GM15510 (cell line): Measurements from ENCODE around the gene ADH1A.

Source experiments
- POLR2A ChIP-seq: IDR thresholded peaks from 3 replicates; pipeline ENCODE4 v1.6.1; 2011; ENCODE audit warnings: borderline replicate concordance; ENCODE audit not compliant: insufficient read length; ENCODE audit errors: extremely low read depth

ADH1A gene

DNA sequence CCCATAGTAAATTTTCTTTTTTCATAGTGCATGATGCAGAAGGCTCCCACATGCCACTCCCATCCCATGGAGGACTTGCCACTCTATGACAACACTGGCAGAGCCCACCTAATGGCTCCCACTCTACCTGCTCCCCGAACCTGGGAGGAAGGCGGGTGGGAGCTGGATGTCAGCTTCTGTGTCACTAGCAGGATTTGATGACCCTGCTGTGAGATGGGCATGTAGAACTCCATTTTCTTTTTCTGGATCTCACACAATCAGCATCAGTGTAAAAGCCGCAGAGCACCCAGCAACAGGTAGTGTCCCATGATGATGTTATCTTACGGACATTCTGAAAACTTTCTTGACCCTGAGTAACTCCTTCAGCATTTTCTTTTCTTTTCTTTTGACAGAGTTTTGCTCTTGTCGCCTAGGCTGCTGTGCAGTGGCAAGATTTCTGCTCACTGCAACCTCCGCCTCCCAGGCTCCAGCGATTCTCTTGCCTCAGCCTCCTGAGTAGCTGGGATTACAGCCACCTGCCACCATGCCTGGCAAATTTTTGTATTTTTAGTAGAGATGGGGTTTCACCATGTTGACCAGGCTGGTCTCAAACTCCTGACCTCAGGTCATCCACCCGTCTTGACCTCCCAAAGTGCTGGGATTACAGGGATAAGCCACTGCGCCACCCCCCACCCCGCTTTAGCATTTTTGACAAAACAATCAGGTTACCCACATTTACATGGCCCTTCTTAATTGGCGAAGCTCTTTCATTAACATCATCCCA lies 15.0 kb upstream of the ADH1A start:
- TF ChIP-seq POLR2A: no peak

DNA sequence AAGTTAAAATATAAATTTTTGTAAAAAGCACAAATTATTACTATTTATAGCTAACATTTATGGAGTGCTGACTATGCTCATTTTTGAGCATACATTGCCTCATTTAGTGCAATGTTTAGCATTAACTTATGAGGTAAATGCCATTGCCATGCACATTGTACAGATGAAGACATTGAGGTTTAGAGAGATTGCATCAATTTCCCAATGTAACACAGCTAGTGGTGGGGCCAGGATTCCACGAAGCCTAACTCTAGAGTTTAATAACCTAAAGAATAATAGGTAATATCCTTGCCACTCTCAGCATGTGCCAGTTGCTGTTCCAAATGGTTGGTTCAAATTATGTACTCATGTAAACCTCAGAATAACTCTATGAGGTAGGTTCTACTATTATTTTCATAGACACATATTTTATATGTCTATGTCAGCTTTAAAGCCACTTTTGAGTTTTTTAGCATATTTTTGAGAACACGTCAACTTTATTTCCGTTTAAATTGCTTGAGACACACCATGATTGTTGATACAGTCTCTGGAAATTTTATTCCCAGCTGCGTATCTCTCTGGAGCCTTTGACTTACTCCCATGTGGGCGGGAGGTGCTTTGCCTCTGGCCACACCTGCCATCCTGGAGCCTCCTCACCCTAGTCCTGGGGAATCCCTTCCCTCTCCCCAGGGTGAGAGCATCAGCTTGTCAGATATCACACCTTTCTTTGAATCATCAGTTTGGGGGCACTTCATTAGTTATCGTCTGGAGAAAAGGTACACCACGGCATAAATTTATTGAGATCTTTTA lies 10.8 kb upstream of the ADH1A start:
- no peak for TF ChIP-seq POLR2A

DNA sequence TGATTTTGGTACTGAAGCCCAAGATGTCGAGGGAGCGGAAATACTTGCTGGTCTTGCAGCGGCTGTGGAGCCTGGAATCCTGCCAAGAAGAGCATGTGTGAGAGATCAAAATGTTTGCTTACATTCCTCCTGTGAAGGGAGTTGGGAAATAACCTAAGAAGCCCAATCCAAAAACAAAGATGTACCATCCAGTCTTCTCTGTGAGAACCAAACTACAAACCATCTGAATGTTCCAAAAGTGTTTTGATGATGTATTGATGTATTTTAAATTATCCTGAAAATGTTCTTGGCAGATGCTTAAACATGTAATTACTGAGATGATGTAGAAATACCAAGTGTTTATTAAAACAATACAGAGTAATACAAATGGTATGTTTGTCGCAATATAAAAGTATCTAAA lies 10.1 kb upstream of the ADH1A start:
- no peak for TF ChIP-seq POLR2A

DNA sequence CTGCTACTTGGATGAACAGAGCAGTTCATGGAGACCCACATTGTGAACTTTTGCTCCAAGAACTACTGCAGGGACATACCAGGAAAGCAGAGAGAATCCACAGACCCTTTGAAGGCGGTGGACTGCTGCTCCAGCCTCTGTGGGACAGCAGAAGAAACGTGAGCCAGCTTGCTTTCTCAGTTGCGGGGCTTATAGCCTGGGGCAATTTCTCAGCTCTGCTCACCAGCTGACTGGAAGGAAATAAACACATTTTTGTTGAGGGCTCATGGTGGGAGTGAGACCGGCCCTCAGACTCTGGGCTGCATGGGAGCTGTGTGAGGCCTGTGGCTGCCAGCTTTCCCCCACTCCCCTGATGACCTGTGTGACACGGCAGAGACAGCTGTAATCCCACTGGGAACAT lies 2.6 kb upstream of the ADH1A start:
- TF ChIP-seq POLR2A: no peak

DNA sequence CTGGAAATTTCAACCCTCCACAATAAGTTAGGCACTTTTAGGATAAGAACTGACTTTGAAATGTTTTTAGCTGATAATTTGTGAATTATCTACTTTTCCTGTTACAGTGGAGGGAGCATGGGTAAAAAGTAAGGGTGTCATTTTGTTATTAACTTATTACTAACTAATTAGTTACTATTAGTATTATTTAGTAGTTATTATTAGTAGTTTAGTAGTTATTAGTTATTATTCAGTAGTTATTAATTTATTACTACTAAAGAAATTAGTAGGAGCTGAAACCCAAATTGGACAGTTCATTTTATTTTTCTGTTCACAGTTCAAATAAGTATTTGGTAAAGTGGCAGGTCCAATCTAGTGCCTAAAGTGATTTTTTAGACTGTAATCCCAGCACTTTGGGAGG lies 5.4 kb downstream of the ADH1A start:
- no peak for TF ChIP-seq POLR2A

DNA sequence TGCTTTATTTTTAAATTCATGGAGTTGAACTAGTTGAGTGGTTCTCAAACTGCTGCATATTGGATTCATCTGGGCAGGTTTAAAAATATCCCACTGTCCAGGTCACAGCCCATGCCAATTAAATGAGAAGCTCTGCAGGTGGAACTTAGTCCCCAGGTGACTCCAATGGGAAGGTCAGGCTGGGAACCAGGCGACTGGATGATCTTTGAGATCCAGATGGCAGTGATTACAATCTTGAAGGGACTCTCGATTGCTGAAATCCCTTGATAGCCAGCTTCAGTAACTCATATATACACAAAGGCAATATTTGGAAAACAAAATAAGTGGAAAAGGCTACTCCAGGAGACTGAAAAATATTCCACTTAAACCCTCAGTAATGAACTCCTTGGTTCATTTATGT lies 8.1 kb downstream of the ADH1A start:
- TF ChIP-seq POLR2A: no peak

DNA sequence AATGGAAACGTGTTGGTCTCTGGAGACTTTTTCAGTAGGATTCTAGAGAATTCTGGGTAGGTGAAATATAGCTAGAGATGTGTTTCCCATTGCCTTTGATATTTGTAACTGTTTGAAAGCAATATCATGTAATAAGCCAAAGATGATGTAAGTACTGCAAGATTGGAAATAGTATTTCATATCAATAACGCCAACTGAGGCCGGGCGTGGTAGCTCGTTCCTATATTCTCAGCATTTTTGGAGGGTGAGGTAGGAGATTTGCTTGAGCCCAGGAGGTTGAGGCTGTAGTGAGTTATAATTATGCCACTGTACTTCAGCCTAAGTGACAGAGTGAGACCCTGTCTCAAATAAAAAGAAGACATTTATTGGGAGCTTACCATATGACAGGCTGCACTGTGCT lies 9.5 kb downstream of the ADH1A start:
- TF ChIP-seq POLR2A: no peak

DNA sequence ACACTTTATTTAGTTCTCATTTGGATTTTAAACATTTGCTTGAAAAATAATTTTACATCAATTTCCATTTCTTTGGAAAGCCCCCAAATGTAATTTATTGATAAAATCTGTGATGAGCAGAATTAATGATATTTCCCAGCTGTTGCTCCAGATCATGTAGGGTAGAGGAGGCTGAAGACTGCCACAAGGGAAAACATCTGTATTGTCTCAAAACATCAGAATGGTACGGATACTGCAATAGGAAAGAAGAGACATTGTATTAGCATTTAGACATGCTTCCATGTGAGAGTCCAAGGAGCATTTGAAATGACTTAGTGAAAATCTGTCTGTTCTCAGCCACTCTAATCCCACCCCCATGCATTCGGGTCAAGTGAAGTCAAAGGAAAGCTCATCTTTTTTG lies 14.4 kb downstream of the ADH1A start:
- no peak for TF ChIP-seq POLR2A

DNA sequence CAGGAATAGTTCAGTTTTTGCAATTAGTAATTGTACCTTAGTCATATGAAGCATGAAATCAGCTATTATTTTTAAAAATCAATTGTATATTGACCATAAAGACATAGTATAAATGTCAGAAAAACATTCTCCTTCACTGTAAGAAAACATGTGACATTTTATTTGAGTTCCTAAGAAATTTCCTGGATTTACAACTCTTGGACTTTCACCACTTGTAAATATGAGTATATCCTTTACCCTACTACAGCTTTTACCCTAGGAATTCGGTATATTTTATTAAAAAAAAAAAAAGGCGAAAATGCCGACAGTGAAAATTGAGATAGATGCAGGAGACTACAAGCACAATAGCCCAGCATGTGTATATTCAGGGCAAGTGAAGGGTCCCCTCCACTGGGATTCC lies 14.9 kb downstream of the ADH1A start:
- TF ChIP-seq POLR2A: no peak

DNA sequence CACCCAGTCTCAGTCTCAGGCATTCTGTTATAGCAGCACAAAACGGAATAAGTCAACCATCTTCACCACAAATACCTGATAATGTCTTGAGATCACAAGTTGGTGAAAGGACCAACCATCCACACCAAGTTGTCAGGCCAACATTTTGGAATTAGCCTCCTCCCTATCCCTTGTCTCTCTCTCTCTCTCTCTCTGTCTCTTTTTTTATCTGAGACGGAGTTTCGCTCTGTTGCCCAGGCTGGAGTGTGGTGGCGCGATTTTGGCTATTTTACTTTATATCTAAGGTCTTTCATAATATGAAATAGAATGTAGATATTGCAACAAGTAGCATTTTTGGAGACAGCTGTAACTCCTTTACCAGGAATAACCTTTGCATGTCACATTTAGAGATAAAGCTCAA lies 15.7 kb downstream of the ADH1A start:
- TF ChIP-seq POLR2A: no peak

DNA sequence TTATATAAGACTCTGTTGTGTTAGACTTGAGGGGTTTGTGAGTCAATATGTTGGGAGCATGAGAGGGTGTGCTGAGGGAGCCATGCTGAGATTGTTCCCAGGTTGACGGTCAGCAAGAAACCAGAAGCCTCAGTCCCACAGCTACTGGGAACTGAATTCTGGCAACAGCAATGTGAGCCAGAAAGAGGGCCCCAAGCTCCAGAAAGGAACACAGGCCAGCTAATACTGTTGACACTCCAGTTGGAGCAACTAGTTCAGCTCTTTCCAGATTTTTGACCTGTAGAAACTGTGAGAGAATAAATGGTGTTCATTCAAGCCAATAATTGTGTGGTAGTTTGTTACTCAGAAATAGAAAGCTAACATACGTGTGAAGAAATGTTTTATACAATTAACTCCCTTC lies 17.1 kb downstream of the ADH1A start:
- TF ChIP-seq POLR2A: no peak

DNA sequence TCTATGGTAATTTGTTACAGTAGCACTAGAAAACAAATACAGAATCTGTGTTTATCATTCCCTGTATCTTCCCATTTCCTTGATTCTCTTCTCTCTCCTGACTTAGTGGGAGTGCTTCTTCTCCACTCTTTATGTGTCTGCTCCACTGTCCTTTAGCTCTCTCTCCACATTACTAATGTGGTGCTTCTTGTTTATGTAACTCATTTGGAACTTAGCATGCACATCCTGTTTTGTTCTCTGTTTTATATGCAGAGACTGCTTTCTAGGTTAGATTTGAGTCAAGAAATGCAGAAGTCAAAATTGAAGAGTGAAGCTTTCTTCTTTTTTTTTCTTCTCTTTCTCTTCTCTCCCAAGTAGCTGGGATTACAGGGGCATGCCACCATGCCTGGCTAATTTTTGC lies 25.9 kb downstream of the ADH1A start:
- TF ChIP-seq POLR2A: no peak

DNA sequence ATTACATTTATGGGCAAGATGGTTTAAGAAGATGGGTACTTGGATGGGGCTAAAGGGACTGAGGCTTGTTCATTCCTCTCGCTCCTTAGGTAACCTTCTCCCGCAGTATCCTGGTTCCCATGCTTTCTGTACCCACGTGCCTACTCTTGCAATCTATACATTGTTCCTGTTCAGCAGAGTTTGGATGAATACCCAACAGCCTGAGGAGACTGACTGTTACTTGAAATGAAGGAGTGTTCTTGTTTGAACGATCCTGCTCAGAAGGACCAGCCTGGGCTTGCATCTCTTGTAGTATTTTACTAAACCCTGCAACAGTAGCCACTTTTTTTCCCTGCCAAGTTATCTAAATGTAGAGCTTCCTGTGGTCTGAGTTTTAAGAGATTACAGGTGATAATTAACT lies 38.0 kb downstream of the ADH1A start:
- TF ChIP-seq POLR2A: no peak

DNA sequence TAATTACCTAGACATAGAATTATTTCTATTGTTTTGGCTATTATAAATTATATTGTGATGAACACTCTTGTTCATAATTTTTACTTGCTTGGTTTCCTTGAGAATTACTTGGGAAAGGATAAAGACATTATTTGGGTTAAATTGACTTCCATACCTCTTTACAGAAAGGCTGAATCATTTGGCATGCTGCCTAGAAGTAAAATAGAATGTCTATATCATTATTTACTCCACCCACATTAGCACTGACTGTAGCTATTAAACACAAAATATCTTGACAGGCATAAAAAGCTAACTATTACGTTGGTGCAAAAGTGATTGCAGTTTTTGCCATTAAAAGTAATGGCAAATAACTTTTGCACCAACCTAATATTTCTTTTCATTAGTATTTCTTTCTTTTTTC lies 42.1 kb downstream of the ADH1A start:
- TF ChIP-seq POLR2A: no peak

DNA sequence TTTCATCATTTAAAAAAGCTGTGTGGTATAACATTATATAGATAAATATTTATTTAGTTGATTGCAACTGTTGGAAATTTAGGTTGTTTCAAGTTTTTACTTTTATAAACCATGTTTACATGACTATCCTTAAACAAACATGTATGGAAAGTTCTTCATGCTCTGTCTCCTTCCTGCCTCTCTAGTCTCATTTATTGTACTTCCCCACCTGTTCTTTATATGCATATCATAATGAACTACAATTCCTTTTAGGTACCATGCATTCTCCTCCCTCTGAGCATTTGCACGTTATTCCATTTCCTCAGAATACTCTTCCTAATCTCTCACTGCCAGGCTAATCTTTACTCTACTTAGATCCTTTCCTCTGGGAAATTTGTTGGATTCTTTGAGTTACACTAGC lies 54.8 kb downstream of the ADH1A start:
- TF ChIP-seq POLR2A: no peak

DNA sequence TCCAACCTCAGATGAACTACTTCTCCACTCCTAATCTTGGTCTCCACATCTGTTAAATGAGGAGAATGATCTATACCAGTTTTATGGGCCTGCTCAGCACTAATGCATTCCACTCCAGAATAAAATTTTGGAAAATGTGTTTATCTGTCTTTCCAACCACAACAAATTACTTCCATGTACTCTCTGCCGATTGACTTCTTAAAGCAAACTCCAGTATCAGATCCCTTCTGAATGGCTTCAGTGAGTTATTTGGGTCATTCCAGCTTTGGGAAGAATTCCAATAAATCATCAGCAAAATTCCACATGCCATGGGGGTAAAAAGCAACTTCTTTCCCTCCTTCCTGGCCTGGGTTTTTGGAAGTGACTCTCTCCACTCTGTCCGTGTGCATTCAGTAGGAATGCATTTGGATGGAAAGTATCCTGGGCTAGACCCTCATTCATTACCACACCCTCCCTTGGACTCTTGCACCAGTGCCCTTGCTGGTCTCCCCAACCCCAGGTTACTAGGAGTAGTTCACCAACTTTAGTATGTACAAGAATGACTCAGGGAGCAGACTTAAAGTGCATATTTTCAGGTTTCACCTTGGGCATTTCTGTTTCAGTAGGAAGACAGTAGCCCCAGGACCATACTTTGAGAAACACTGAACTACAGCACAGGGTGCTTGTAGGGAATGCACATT lies 56.3 kb downstream of the ADH1A start:
- no peak for TF ChIP-seq POLR2A
